ENCODE results near the gene DNTTIP2. TPM values are rescaled to one million over a fixed set of nuclear protein-coding genes. Genes with fewer than 3 reads are reported as not detected.

The DNTTIP2 gene
- total RNA-seq, 1 experiment from 2014 or later = 101 TPM

DNA sequence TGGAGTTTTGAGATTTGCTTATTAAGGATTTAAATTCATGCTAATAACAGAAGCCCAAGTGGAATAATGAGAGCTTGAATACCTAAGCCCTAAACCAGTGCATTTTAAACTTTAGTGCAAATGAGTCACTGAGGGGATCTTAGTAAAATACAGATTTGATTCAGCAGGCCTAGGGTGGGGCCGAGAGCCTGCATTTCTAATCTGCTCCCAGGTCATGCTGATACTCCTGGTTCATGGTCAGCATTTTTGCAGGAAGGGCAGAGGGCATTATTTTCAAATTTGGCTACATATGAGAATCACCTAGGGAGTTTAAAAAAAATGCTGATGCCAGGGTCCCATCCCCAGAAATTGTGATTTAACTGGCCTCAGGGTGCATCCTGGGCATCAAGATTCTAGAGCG lies 39.3 kb downstream of the DNTTIP2 start:
- WGBS (ENCODE audit: extremely low coverage, insufficient read length, low lambda C conversion rate) = no CpG with 5 or more reads among the region's 2 CpGs
- H3K27me3 Mint-ChIP-seq (ENCODE audit: low read depth) = no peaks in the 10 kb centered on the region
- no peak overlapping the region for H3K27ac ChIP-seq (ENCODE audit: insufficient read length, low read depth, low read length)
- H3K18ac ChIP-seq (ENCODE audit: insufficient read length, low read depth, low read length) = no peak overlapping the region
- peaks cover 22 to 27% of the 10 kb centered on the region in 2 experiments for H3K9me3 Mint-ChIP-seq
- TF ChIP-seq, protein P1, sequence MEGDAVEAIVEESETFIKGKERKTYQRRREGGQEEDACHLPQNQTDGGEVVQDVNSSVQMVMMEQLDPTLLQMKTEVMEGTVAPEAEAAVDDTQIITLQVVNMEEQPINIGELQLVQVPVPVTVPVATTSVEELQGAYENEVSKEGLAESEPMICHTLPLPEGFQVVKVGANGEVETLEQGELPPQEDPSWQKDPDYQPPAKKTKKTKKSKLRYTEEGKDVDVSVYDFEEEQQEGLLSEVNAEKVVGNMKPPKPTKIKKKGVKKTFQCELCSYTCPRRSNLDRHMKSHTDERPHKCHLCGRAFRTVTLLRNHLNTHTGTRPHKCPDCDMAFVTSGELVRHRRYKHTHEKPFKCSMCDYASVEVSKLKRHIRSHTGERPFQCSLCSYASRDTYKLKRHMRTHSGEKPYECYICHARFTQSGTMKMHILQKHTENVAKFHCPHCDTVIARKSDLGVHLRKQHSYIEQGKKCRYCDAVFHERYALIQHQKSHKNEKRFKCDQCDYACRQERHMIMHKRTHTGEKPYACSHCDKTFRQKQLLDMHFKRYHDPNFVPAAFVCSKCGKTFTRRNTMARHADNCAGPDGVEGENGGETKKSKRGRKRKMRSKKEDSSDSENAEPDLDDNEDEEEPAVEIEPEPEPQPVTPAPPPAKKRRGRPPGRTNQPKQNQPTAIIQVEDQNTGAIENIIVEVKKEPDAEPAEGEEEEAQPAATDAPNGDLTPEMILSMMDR (conservative IDR thresholded peaks at IDR 0.05) = no peak
- H4K91ac ChIP-seq (ENCODE audit: insufficient read length, low read depth, low read length) = no peak overlapping the region
- no peak overlapping the region for H2BK15ac ChIP-seq (ENCODE audit: low read depth, low read length)
- H4K5ac ChIP-seq (ENCODE audit: insufficient read length, low read depth, low read length) = no peak overlapping the region
- no peaks in the 10 kb centered on the region for H3K9me3 ChIP-seq (ENCODE audit: control insufficient read depth, low read depth, low read length)
- no peaks in the 10 kb centered on the region; the same call in 1 of the 2 replicates for H3K4me1 ChIP-seq (ENCODE audit: insufficient read depth, low read length)
- H3K36me3 Mint-ChIP-seq (ENCODE audit: insufficient read depth in 1 of 3, low read depth in 3 of 3) = peaks cover 30 to 35% (median 34%) of the 10 kb centered on the region in 3 experiments
- H3K4me2 ChIP-seq (ENCODE audit: insufficient read depth, insufficient read length, low read length) = no peak overlapping the region
- no peak overlapping the region for H3K56ac ChIP-seq (ENCODE audit: insufficient read length, low read depth, low read length)
- H3K4me3 Mint-ChIP-seq = no peak overlapping the region
- no peak overlapping the region for H2BK20ac ChIP-seq (ENCODE audit: low read depth, low read length, poor library complexity, severe bottlenecking)
- no peaks in the 10 kb centered on the region for H3K79me1 ChIP-seq (ENCODE audit: insufficient read depth, low read depth, low read length, poor library complexity, severe bottlenecking)
- no peaks in the 10 kb centered on the region for H3K27me3 ChIP-seq (ENCODE audit: insufficient read depth, low read length)
- no peak overlapping the region for H2AK5ac ChIP-seq (ENCODE audit: insufficient read length, low read length)
- no peak overlapping the region for H3K4ac ChIP-seq (ENCODE audit: low read depth, low read length)
- H2BK12ac ChIP-seq (ENCODE audit: insufficient read length, low read depth, low read length) = no peak overlapping the region
- no peak overlapping the region for H2AFZ ChIP-seq (ENCODE audit: low read length)
- H2BK5ac ChIP-seq (ENCODE audit: insufficient read length, low read length) = no peak overlapping the region
- no peak overlapping the region for H2BK120ac ChIP-seq (ENCODE audit: low read depth, low read length, poor library complexity, severe bottlenecking)
- H3K23ac ChIP-seq (ENCODE audit: insufficient read length, low read depth, low read length) = no peak overlapping the region
- no peaks in the 10 kb centered on the region for H3K79me2 ChIP-seq (ENCODE audit: insufficient read depth, low read length)
- no peak overlapping the region for H3K27ac Mint-ChIP-seq
- no peaks in the 10 kb centered on the region for H4K20me1 ChIP-seq (ENCODE audit: control insufficient read depth, insufficient read depth, insufficient read length)
- no peak for DNase-seq
- no peak overlapping the region for H3K14ac ChIP-seq (ENCODE audit: insufficient read depth, low read length)
- no peaks in the 10 kb centered on the region for H3K23me2 ChIP-seq (ENCODE audit: insufficient read length, low read depth, low read length, poor library complexity, severe bottlenecking)
- H3K4me1 Mint-ChIP-seq = peaks cover 5 to 7% of the 10 kb centered on the region in 2 experiments
- H3T11ph ChIP-seq (ENCODE audit: low read length) = no peak overlapping the region
- no peak overlapping the region for H4K8ac ChIP-seq (replicated peaks; ENCODE audit: insufficient read length, low read depth, low read length)
- H3K9ac ChIP-seq (ENCODE audit: extremely low read depth, insufficient read length, low read length) = no peak overlapping the region

Data from H9 (cell line).